IMR-90 (cell line): ENCODE data around the gene IGSF3.
"Not testable (repeated sequence)": the region's sequence is repeated elsewhere in the genome, so short reads cannot be mapped to it uniquely, and the experiment has no call there.

Source experiments
- RAD21 ChIP-seq: IDR thresholded peaks from 2 replicates; pipeline ENCODE4 v1.6.1; 2012; ENCODE audit warnings: low read length, improper control_type of control experiment
- RFX5 ChIP-seq: IDR thresholded peaks from 2 replicates; pipeline ENCODE4 v1.8.0; 2012; ENCODE audit warnings: low read depth, mild to moderate bottlenecking, low read length, moderate library complexity
- TF ChIP-seq, protein P1 (sequence below): conservative IDR thresholded peaks from 2 replicates; pipeline ENCODE4 v1.5.1; 2012; ENCODE audit warnings: mild to moderate bottlenecking, low read depth, low read length, improper control_type of control experiment

DNA sequence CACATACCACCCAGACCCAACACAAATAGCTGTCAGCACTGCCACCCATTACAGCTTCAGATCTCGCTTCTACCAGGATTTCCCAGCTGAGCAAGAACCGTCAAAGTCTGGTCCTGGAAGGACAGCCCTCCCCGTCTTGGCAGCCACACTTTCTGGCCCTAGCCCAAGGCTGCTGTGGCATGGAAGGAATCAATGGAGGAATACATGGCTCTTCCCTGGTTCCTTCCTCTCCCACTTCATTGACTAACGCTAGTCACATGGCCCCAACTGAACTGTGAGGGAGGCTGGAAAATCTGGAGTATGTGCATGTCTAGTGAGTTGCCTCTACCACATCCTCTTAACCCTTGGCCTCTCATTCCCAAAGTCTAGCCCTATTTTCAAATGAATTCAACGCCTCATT lies 18.5 kb downstream of the IGSF3 start:
- TF ChIP-seq, protein P1, sequence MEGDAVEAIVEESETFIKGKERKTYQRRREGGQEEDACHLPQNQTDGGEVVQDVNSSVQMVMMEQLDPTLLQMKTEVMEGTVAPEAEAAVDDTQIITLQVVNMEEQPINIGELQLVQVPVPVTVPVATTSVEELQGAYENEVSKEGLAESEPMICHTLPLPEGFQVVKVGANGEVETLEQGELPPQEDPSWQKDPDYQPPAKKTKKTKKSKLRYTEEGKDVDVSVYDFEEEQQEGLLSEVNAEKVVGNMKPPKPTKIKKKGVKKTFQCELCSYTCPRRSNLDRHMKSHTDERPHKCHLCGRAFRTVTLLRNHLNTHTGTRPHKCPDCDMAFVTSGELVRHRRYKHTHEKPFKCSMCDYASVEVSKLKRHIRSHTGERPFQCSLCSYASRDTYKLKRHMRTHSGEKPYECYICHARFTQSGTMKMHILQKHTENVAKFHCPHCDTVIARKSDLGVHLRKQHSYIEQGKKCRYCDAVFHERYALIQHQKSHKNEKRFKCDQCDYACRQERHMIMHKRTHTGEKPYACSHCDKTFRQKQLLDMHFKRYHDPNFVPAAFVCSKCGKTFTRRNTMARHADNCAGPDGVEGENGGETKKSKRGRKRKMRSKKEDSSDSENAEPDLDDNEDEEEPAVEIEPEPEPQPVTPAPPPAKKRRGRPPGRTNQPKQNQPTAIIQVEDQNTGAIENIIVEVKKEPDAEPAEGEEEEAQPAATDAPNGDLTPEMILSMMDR, result not testable (repeated sequence)
- not testable (repeated sequence) for TF ChIP-seq RFX5, RAD21
